GM12865 (cell line): Measurements from ENCODE around the gene C1QTNF2.

Source experiments
- DNase-seq: peaks from one replicate; pipeline ENCODE4 v3.0.0; 2010; ENCODE audit warnings: low read depth
- H3K4me3 ChIP-seq: 2 replicates; pipeline ENCODE4 v1.5.1; 2011; ENCODE audit warnings: mild to moderate bottlenecking, low read depth, low read length, control low read depth
- CTCF ChIP-seq: IDR thresholded peaks from 2 replicates; pipeline ENCODE4 v1.5.1; 2011; ENCODE audit warnings: low read length, control low read depth, low read depth, inconsistent platforms; ENCODE audit not compliant: insufficient read depth; ENCODE audit errors: missing control alignments

Gene C1QTNF2

GRCh38 chr5:160317434-160317833, 53.0 kb downstream of the C1QTNF2 start:
- no peak overlapping the region for H3K4me3 ChIP-seq
- TF ChIP-seq CTCF = no peak

GRCh38 chr5:160315968-160316367, 54.5 kb downstream of the C1QTNF2 start:
- no peak for TF ChIP-seq CTCF
- DNase-seq = peak; percentile 32
- H3K4me3 ChIP-seq = no peak overlapping the region

More at GRCh38 chr5:160317434-160317833, 53.0 kb downstream of the C1QTNF2 start:
- no peak for DNase-seq

- DNase-seq = no peak
- peak overlapping the region; percentile 57 for H3K4me3 ChIP-seq
- no peak for TF ChIP-seq CTCF
These were observed 57.3 kb downstream of the C1QTNF2 start for GRCh38 chr5:160312960-160313727.

GRCh38 chr5:160312134-160312959, 58.1 kb downstream of the C1QTNF2 start, which contains the start of gene CCNJL:
Gene CCNJL (minus strand): TSS chr5:160312564. CDS start chr5:160311923, 641 bp downstream.
- DNase-seq = peak; percentile 51
- H3K4me3 ChIP-seq = peak within 1 kb of the TSS; percentile 57
- TF ChIP-seq CTCF = no peak

- H3K4me3 ChIP-seq = peak overlapping the region; percentile 57
- no peak for DNase-seq
- no peak for TF ChIP-seq CTCF
These were observed 58.8 kb downstream of the C1QTNF2 start for GRCh38 chr5:160311491-160312133.

GRCh38 chr5:160310552-160311295, 59.7 kb downstream of the C1QTNF2 start:
- TF ChIP-seq CTCF = no peak
- no peak for DNase-seq
- no peak overlapping the region for H3K4me3 ChIP-seq
